Omental fat pad (tissue), 4 donors: ENCODE measurements around the gene GALNT14. TPM values are rescaled to one million over a fixed set of nuclear protein-coding genes. Genes with fewer than 3 reads are reported as not detected.

Experiments used
- ATAC-seq: fragments of 150-250 bp; one replicate; pipeline ENCODE4 v1.9.1; 2016; ENCODE audit warnings: mild to moderate bottlenecking, moderate library complexity; ENCODE audit not compliant: low FRiP score
- DNase-seq: peaks from one replicate; pipeline ENCODE4 v3.0.0-alpha.2; 2019; ENCODE audit warnings: low spot score
- total RNA-seq, 4 donors: library from RNA; depleted of rRNA; stranded (reverse); fragments of >200 nt; gene quantifications; one replicate each; pipeline ENCODE4 v1.1.0, GENCODE V29; 2016
- TF ChIP-seq, protein P1 (sequence below), 3 donors: fragments of 450-650 bp; IDR thresholded peaks; one replicate each; pipeline ENCODE4 v1.5.1; 2016 to 2017; ENCODE audit warnings: antibody characterized with exemption in 3 of 3, mild to moderate bottlenecking in 3 of 3, moderate library complexity in 2 of 3

The GALNT14 gene
- total RNA-seq, 4 donors from 2014 or later: 0.65 to 2.6 (median 2.0) TPM

DNA sequence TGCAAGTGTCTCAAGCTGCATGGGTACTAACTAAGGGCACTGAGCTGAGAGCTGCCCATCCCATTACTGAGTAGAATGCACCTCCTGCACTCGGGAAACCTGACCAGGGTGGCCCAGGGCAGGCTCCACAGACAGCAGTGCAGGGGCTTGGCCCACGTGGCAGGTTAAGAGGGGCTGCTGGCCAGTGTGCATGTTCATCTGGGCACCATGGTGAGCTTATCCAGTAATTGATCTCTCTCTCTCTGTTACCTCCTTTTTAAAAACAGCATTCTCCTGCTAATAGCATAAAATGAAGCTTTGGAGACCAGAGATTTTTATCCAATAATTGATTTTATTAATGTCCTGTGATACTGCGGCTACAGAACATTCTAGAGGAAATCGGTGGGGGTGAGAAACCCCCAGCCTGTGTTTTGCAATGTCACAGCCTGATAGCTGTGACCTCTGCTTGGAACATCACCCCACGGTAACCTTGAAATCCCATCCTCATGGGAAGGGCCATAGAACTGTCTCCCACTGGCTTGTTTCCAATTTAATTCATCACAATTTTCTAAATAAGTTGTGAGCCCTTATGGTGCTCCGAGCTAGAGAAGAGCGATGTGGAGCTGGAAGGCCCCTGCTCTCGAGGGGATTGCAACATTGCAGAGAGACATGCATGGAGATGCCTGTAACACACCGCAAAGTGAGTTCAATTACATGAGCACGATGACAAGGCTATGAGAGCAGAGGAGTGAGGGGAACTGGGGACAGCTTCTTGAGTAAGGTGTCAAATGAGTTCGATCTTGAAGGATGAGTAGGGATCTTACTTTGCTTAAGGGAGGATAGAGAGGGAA, 143.8 kb downstream of the GALNT14 start:
- DNase-seq: no peak
- ATAC-seq: no peak

DNA sequence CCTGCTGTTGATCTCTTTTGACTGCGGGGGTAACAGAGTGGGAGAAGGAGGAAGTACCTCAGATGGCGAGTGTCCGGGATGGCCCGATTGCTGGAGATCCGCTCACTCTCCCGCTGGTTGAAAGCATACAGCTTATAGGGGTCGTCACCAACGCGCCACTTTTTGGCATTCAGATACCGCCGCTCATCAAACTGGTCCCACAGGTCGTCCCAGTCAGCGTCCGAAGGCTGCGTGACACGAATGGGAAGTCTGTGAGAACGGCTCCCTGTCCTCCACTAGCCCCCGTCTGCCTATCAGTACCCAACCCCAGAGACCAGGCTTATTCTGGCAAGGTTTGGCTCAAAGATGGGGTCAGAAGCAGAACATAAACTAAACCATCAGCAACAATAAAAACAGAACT, 145.5 kb downstream of the GALNT14 start:
- TF ChIP-seq, protein P1, sequence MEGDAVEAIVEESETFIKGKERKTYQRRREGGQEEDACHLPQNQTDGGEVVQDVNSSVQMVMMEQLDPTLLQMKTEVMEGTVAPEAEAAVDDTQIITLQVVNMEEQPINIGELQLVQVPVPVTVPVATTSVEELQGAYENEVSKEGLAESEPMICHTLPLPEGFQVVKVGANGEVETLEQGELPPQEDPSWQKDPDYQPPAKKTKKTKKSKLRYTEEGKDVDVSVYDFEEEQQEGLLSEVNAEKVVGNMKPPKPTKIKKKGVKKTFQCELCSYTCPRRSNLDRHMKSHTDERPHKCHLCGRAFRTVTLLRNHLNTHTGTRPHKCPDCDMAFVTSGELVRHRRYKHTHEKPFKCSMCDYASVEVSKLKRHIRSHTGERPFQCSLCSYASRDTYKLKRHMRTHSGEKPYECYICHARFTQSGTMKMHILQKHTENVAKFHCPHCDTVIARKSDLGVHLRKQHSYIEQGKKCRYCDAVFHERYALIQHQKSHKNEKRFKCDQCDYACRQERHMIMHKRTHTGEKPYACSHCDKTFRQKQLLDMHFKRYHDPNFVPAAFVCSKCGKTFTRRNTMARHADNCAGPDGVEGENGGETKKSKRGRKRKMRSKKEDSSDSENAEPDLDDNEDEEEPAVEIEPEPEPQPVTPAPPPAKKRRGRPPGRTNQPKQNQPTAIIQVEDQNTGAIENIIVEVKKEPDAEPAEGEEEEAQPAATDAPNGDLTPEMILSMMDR (IDR thresholded peaks at IDR 0.05): no peak
- no peak for DNase-seq
- ATAC-seq: no peak

More for the DNA sequence above, 143.8 kb downstream of the GALNT14 start:
- TF ChIP-seq, protein P1 (IDR thresholded peaks at IDR 0.05): no peak

DNA sequence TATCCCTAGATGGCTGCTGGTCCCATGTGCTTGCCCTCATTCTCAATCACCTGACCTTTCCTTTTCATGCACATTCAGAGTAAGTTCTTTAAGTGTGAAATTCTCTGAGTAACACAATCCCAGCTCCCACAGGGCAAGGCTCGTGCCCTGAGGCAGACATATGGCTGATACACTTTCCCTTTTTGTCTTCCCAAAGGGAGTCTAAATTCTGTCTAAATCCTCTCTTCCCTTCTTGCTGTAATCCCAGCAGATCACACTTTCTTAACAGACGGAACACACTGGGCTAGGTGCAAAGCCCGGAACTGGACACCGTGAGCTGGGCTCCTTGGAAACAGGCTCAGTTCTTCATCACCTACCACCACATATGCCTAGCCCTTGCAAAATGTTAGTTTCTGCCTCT, 147.6 kb downstream of the GALNT14 start:
- TF ChIP-seq, protein P1 (IDR thresholded peaks at IDR 0.05): no peak
- no peak for DNase-seq
- no peak for ATAC-seq

DNA sequence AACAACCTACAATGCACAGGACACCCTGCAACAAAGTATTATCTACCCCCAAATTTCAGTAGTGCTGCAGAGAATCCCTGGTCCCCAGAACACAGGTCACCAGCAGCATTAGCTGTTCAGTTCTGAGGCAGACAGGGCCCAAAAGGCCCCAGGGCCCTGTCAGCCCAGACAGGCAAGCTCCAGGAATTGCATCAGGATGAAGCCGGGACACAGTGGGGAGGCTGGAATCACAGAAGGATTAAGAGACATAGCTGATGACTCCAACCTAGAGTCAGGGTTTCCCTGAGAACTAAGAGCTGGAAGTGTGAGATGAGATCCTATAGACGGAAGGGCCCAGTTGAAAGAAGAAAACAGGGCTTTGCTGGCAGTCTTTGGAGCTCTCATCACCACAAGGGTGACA, 148.1 kb downstream of the GALNT14 start:
- ATAC-seq (no peak), DNase-seq (no peak)
- TF ChIP-seq, protein P1 (IDR thresholded peaks at IDR 0.05): no peak

DNA sequence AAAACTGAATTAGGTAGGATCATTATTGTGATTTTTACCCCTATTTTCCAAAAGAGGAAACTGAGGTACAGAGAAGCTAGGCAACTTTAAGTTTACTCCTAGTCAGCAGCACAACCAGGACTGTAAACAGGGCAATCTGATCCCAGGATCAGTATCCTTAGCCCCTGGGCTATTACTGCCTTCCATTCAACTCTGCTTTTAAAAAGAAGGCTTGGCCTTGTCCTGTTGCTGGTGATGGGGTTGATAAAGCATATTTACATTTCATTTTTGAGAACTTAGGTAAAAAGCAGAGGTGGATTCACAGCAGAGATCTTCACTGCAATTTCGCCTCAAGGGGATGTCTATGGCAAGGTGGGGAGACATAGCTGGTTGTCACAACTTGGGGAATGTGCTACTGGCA, 148.5 kb downstream of the GALNT14 start:
- TF ChIP-seq, protein P1 (IDR thresholded peaks at IDR 0.05): no peak
- DNase-seq (no peak), ATAC-seq (no peak)

DNA sequence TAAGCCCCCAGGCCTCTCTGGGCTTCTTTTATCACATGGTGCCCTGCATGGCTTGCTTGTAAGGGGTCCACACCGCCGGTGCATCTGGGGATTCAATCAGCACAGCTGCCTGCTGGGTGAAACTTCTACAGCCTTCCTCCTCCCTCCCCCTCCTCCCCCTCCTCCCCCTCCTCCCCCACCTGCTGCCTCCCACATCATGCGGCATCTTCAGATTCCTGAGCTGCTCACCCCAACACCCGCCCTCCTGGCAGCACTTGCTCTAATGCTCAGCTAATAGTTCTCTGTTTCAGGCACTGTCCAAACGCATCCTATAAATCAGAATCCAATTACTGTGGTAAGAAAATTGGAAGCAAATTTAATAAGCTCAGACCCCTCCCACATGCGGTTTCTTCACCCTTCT, 150.7 kb downstream of the GALNT14 start:
- TF ChIP-seq, protein P1 (IDR thresholded peaks at IDR 0.05): no peak
- DNase-seq (no peak), ATAC-seq (peak; percentile 86)

DNA sequence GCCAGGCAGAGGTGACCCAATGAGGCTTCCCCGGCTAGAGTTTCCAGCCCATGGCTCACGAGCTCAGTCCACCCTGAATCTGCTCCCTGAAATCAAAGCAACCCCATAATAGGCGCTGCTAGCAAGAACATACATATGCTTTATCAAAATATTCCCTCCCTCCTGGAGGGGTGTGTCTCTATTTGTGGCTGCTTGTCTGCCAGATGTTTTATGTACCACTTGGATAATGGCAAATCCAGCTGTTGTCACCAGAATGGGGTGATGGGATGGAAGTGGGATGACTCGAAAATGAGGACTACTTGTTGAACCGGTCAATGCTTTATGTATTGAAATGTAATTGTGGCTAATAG, 152.0 kb downstream of the GALNT14 start:
- TF ChIP-seq, protein P1 (IDR thresholded peaks at IDR 0.05): no peak
- ATAC-seq: no peak
- no peak for DNase-seq
